ENCODE results near the gene GALNT8.

Gene GALNT8

DNA sequence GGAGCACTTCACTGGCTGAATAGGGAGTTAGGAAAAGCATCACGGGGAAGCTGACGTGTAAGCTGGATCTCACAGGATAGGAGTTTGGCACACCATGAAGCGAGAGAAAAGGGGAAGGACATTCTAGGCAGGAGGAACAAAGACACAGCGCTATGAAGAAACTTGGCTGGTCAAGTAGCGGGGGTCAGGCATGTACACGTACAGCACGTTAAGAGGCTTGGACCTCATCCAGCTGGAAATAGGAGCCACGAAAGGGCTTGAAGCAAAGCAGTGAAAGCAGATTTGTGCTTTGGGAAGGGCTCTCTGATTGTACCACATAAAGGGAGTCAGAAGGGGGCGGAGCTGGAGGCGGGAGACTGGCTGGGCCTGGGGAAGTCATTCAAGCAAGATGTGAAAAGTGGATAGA is 19.6 kb upstream of the GALNT8 start:
- Histone ChIP-seq H3K36me3 (peaks cover 21% of the 10 kb centered on the region), H3K27ac (no peak overlapping the region), H3K27me3 (ENCODE audit: insufficient read depth, low read depth, severe bottlenecking) (no peaks in the 10 kb centered on the region), H3K9me3 (ENCODE audit: severe bottlenecking) (no peaks in the 10 kb centered on the region), H3K4me3 (ENCODE audit: low read depth, low read length) (no peak overlapping the region)
- DNase-seq: no peak
- TF ChIP-seq, protein P1, sequence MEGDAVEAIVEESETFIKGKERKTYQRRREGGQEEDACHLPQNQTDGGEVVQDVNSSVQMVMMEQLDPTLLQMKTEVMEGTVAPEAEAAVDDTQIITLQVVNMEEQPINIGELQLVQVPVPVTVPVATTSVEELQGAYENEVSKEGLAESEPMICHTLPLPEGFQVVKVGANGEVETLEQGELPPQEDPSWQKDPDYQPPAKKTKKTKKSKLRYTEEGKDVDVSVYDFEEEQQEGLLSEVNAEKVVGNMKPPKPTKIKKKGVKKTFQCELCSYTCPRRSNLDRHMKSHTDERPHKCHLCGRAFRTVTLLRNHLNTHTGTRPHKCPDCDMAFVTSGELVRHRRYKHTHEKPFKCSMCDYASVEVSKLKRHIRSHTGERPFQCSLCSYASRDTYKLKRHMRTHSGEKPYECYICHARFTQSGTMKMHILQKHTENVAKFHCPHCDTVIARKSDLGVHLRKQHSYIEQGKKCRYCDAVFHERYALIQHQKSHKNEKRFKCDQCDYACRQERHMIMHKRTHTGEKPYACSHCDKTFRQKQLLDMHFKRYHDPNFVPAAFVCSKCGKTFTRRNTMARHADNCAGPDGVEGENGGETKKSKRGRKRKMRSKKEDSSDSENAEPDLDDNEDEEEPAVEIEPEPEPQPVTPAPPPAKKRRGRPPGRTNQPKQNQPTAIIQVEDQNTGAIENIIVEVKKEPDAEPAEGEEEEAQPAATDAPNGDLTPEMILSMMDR (IDR thresholded peaks at IDR 0.05; ENCODE audit: low read depth, low read length): no peak

DNA sequence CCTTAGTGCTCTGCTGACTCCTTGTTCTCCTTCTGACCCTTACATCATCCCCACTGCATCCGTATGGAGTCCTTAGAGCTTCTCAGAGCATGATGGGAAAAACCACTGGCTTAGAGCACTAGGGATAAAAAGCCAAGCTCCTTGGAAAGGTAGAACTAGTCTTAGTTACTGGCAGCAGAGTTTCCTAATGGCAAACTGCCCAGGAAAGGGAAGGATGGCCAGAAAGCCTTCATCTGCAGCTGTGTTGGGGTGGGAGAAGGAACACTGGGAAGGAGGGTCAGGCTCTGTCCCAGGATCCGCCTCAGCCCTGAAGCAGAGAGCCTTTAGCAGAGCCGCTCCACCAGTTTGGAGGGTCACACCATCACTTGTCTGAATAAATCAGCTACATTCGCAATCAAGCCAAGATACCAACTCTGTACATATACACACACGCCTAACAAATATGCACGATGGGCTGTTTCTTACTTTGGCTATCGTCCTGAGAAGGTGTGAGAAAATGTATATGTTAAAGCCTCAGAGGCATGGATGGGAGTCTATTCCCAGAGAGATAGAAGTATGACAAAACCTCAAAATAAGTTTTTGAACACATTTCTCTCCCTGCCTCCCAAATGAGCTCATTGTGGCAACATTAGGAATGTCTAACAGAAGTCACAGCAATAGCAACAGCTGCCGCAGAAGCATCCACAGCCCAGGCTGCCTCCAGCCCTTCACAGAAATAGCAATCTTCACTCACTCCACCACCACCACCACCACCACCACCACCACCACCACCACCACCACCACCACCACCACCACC is 18.6 kb upstream of the GALNT8 start:
- TF ChIP-seq, protein P1 (IDR thresholded peaks at IDR 0.05; ENCODE audit: low read depth, low read length): no peak
- H3K27me3 ChIP-seq (ENCODE audit: insufficient read depth, low read depth, severe bottlenecking): no peaks in the 10 kb centered on the region
- H3K36me3 ChIP-seq: peaks cover 21% of the 10 kb centered on the region
- no peak overlapping the region for H3K4me3 ChIP-seq (ENCODE audit: low read depth, low read length)
- H3K27ac ChIP-seq: no peak overlapping the region
- no peaks in the 10 kb centered on the region for H3K9me3 ChIP-seq (ENCODE audit: severe bottlenecking)
- no peak for DNase-seq

DNA sequence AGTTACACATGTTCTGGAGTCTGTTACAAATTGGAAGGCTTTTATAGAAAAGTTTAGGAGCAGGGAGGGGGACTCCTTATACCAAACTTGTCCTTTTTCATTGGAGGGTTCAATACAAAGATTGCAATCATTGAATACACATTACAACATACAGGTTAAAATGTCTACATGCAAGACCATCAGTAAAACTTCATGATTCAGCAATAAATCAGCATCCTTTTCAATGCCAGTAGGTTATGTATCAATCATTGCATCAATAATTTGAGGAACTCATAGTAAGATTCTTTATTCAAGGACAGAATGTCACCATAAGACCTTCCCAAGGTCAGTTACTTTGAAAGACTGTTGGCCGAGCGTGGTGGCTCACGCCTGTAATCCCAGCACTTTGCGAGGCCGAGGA is 16.5 kb upstream of the GALNT8 start:
- Histone ChIP-seq H3K27me3 (ENCODE audit: insufficient read depth, low read depth, severe bottlenecking) (no peaks in the 10 kb centered on the region), H3K36me3 (peaks cover 17% of the 10 kb centered on the region), H3K9me3 (ENCODE audit: severe bottlenecking) (peaks cover 5% of the 10 kb centered on the region), H3K27ac (no peak overlapping the region), H3K4me3 (ENCODE audit: low read depth, low read length) (no peak overlapping the region)
- DNase-seq: no peak
- TF ChIP-seq, protein P1 (IDR thresholded peaks at IDR 0.05; ENCODE audit: low read depth, low read length): no peak

DNA sequence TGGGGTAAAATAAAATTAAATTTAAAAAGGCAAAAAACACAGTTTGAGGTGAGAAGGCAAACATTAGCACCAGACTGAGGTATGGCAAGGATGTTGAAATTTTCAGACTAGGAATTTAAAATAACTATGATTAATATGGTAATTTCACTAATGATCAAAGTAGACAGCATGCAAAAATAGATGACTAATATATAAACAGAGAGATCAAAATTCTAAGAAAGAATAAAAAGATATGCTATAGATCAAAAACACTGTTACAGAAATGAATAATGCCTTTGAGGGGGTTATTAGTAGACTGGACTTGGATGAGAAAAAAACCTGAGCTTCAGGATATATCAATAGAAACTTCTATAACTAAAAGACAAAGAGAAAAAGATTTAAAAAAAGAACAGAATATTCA is 14.4 kb upstream of the GALNT8 start:
- H3K4me3 ChIP-seq (ENCODE audit: low read depth, low read length): no peak overlapping the region
- peaks cover 5% of the 10 kb centered on the region for H3K9me3 ChIP-seq (ENCODE audit: severe bottlenecking)

DNA sequence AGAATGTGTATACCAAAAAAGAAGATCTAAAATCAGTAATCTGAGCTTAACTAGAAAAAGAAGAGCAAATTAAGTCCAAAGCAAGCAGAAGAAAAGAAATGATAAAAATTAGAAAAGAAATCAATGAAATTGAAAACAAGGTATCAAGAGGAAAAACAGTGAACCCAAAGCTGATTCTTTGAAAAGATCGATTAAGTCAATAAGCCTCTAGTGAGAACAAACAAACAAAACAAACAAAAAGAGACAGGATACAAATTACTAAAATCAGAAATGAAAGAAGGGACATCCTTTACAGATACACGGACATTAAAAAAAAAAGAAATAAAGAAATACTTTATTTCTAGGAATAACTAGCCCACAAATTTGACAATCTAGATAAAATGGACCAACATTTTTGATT is 12.9 kb upstream of the GALNT8 start:
- Histone ChIP-seq H3K27me3 (ENCODE audit: insufficient read depth, low read depth, severe bottlenecking) (no peaks in the 10 kb centered on the region), H3K4me3 (ENCODE audit: low read depth, low read length) (no peak overlapping the region), H3K27ac (no peak overlapping the region), H3K36me3 (peaks cover 5% of the 10 kb centered on the region; the same call in 1 of the 2 replicates), H3K9me3 (ENCODE audit: severe bottlenecking) (peaks cover 5% of the 10 kb centered on the region)
- TF ChIP-seq, protein P1 (IDR thresholded peaks at IDR 0.05; ENCODE audit: low read depth, low read length): no peak
- DNase-seq: no peak

More for the DNA sequence above, 14.4 kb upstream of the GALNT8 start:
- H3K36me3 ChIP-seq: peaks cover 5% of the 10 kb centered on the region; the same call in 1 of the 2 replicates
- no peak for DNase-seq
- TF ChIP-seq, protein P1 (IDR thresholded peaks at IDR 0.05; ENCODE audit: low read depth, low read length): no peak
- no peaks in the 10 kb centered on the region for H3K27me3 ChIP-seq (ENCODE audit: insufficient read depth, low read depth, severe bottlenecking)
- no peak overlapping the region for H3K27ac ChIP-seq

DNA sequence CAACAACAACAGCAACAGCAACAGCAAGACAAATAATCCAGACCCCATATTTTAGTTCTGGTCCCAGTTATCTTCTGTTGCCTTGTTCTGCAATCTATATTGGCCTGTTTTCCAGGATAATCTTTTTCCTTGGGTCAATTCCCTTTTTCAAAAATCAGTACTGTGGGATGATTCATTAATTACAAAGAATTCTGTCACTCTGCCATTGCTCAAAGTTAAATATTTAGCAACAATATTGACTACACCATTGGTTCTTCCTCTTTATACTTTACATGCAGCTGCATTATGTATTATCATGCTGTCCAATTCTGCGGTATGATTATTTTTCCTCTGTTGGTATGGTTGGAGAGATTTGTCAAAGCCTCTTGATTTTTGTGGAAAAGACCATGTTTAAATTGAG is 10.1 kb upstream of the GALNT8 start:
- TF ChIP-seq, protein P1 (IDR thresholded peaks at IDR 0.05; ENCODE audit: low read depth, low read length): no peak
- Histone ChIP-seq H3K9me3 (ENCODE audit: severe bottlenecking) (peaks cover 5% of the 10 kb centered on the region), H3K4me3 (ENCODE audit: low read depth, low read length) (no peak overlapping the region), H3K27me3 (ENCODE audit: insufficient read depth, low read depth, severe bottlenecking) (no peaks in the 10 kb centered on the region), H3K36me3 (no peaks in the 10 kb centered on the region), H3K27ac (no peak overlapping the region)
- no peak for DNase-seq

Measured in WERI-Rb-1 (cell line).